Esophagus mucosa (tissue), 1 donor: ENCODE measurements around the gene CNOT11. TPM values are rescaled to one million over a fixed set of nuclear protein-coding genes. Genes with fewer than 3 reads are reported as not detected.
A peak's percentile ranks its signal among the peaks of the same experiment; 100 is the strongest.
"Not testable (repeated sequence)": the region's sequence is repeated elsewhere in the genome, so short reads cannot be mapped to it uniquely, and the experiment has no call there.

Experiments used
- ATAC-seq: fragments of 200-7000 bp; cut with Tn5 transposase; one replicate; pipeline ENCODE4 v1.9.1; 2020
- total RNA-seq: library from RNA; stranded (reverse); gene quantifications from one replicate; pipeline ENCODE4 v1.2.4, GENCODE V29; 2023
- donor health status: DM: yes; HTN: yes; CAD: no.

The CNOT11 gene
- total RNA-seq, 1 donor from 2014 or later: 50.0 TPM

GRCh38 chr2:101248756-101249155, 3.9 kb upstream of the CNOT11 start:
- ATAC-seq: not testable (repeated sequence)

DNA sequence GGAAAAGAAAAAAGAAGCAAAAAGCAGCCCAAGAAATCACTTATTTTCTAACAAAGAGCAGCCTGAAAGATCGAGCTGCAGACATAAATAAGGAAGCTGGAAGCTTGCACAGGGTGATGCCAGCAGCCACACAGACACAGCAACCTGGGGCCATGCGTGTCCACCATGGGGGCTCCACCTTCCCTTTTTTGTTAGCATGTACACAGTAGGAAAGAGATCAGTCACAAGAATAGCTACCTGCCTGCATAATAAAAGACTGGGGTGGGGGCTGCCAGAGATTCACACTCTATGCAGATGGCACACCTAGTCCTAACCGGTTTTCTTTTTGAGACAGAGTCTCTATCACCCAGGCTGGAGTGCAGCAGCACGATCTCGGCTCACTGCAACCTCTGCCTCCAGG, 2.9 kb upstream of the CNOT11 start:
- ATAC-seq: no peak

GRCh38 chr2:101251246-101251781, 1.4 kb upstream of the CNOT11 start:
- not testable (repeated sequence) for ATAC-seq

DNA sequence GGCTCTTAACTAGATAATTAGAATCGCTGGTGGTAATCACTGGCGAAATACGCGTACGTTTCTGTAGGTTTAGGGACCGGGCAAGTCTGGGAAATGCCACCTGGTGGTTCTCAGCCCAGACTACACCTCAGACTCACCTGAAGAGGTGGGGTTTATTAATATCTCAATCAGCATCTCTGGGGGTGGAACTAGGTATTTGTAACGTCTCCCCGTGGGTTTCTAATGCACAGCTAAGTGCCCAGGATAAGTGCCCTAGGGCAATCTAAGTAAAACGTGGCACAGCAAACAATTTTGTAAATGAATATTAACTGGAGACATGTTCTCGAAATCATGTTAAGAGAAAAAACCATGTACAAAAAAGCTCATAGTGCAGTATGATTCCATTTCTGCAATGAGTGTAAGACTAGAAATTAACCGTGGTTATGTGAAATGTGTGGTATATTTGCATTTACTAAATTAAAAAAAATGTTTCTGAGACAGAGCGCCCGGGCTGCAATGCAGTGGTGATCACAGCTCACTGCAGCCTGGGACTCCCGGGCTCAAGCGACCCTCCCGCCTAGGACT, 760 bp upstream of the CNOT11 start:
- ATAC-seq: peak; percentile 65

DNA sequence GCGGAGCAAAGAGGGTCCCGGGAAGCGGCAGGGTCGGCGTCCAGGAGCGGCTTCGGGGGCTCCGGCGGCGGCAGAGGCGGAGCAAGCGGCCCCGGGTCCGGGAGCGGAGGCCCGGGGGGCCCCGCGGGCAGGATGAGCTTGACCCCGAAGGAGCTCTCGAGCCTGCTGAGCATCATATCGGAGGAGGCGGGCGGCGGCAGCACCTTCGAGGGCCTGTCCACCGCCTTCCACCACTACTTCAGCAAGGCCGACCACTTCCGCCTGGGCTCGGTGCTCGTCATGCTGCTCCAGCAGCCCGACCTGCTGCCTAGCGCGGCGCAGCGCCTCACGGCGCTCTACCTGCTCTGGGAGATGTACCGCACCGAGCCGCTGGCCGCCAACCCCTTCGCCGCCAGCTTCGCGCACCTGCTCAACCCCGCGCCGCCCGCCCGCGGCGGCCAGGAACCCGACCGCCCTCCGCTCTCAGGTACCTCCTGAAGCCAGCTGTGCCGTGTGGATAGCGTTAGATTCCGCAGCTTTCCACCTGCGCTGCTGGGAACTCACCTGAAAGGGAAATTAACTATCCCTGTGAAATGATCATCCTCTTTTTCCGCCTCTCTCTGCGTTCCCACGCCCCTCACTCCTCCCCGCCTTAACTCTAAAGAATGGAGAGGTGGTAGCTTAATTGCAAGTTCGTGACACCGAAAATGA, 472 bp downstream of the CNOT11 start:
- ATAC-seq: peak; percentile 81

GRCh38 chr2:101253703-101254450, 1.2 kb downstream of the CNOT11 start:
- ATAC-seq: no peak

GRCh38 chr2:101255501-101255900, 2.8 kb downstream of the CNOT11 start:
- ATAC-seq: no peak

DNA sequence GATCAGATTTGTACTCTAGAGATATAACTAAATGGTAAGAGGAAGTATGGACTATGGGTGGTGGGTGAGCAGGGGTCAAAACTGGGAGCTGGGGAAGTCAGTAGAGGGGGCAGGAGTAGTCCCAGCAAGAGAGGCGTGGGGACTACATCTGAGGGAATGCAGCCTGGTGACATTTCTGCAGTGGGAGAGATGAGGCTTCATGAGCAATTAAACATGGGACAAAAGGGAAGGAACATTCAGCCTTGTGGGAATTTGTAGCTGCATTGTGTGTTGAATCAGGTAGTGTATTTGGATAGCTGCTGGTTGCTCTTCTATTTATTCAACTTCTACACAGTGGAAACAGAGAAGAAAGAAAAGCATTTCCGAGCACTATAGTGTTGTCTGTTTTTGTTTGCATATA, 3.6 kb downstream of the CNOT11 start:
- ATAC-seq: no peak

GRCh38 chr2:101258804-101259203, 6.1 kb downstream of the CNOT11 start:
- ATAC-seq: no peak

DNA sequence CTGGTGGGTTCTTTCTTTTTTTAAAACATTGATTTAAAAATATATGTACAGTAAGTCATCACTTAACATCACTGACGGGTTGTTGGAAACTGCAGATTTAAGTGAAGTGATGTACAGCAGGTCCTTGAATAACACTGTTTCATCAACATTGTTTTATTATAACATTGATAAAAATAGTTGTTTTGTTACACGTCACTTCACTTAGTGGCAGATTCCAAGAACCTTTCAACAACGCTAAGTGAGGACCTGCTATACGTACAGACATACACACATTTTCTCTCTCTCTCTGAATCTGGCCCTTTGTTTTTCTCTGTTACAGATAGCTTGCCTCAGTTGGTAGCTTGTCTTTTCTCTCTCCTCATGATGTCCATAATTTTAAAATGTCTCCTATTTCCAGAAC, 9.5 kb downstream of the CNOT11 start:
- ATAC-seq: no peak

GRCh38 chr2:101263377-101263800, 10.7 kb downstream of the CNOT11 start:
- no peak for ATAC-seq

DNA sequence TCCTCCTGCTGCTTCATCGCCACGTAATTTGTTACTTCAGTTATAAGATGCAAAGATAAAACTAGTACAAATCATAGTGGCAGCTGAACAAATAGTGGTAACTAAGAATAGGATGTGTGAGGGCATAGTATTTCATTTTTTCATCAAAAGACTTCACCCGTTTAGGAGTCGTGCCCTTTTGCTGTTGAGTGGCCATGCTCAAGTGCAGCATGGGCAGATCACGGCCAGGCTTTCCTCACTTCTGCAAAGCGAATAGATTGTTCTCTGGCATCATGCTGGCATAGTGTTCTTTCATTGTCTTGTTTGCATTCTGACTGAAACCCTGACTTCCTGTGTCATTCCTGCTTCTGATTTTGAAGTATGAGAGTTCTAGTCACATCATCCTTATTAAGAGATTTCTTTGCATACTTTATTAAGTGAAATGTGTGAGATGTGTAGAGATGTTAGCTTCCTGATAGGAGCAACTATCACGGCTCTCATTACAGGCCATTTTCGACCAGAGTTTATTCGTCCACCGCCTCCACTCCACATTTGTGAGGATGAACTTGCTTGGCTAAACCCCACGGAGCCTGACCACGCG, 11.8 kb downstream of the CNOT11 start:
- ATAC-seq: no peak

- ATAC-seq: peak; percentile 89
Observed at GRCh38 chr2:101265893-101266499, 13.3 kb downstream of the CNOT11 start.

DNA sequence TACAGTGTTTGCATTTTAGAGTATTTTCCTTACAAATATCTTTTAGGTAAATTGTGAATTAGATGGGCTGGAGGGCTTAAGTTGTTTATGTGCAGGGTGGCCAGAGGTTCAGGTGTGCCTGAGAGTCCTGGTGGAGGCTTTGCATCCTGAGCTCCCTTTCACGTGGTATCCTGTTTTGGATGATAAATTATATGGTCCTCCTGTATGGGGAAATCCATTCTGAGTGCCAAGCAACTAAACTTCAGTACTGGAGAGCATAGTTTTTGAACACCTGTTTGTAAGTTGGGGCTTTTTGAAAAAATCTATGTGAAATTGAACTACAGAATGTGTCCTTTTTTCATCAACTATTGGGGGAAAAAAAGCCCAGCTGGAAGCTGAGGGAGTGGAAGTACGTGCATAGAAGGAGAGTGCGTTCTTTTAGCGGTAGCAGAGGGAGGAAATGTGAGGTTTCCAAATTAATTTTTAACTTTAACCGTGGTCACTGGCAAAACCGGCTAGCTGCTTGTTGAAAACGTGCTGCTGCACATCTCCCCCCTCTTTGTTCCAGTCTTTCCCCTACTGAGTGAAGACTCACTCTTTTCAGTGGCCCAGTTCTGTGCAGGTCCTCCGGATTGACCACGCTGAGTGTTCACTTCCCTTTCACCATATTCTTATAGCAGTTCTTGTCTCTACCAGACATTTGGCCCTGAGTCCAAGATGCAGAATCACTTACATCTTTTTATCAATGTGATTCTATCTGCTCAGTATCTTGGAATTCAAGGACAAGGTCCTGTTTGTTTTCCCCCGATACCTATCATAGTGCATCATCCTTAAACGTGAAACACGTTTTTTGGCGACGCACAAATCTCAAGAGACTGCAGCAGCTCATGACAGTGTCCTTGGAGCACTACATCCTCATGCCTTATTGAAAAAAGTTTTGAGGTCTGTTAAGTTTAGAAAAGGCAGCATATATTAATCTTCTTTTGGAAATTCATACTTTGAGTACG, 15.3 kb downstream of the CNOT11 start:
- ATAC-seq: no peak

- ATAC-seq: no peak
Observed at GRCh38 chr2:101270700-101271259, 18.1 kb downstream of the CNOT11 start.

DNA sequence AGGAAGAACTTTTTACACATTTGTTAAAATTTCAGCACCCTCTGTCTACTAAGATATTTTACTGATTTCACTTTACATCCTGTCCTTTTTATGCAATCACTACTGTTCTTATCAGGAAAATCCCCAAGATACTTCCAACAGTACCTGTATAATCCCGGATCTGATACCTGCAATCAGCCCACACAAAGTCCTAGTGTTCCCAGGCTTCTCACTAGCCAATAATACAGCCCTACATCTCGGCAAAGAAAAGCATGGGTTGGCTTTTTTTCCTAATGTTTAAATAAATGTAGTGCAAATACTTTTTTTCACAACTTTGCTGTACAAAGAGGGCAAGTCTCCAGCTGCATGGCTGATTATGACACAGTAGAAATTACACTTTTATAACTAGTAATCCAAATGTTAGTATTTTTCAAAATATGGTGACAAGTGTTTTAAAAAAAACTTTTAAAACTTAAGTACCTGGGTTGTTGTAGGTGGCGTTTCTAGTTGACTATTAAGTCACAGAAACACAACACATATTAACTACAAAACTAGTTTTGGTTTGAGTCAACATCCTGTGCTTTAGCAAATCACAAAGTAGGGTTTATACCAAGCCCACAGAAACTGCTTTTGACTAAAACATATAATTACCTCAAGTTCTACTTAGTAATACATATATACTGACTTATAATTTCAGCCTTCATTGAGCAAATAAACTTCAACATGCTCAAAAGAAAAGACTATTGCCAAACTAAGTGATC, 19.5 kb downstream of the CNOT11 start:
- no peak for ATAC-seq

DNA sequence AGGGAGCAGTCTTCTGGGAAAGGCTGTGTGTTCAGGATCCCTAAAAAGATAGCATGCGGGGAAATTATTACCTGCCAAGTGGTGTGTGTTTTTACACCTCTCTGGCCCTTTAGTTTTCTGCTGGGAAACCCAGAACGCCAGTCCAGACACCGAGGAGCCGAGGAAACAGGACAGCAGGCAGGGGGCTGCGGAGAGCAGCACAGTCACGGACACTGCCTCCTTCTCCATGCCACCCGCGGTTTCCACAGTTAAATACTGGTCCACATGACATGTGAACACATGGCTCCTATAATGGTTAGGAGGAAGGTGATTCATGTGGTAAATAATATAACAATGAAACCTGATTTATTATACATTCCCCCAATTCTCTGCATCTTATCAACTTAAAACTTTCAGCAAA, 20.4 kb downstream of the CNOT11 start:
- peak; percentile 21 for ATAC-seq

GRCh38 chr2:101274142-101274541, 21.5 kb downstream of the CNOT11 start:
- ATAC-seq: no peak

- ATAC-seq: peak; percentile 58
Observed at GRCh38 chr2:101277111-101277510, 24.4 kb downstream of the CNOT11 start.

DNA sequence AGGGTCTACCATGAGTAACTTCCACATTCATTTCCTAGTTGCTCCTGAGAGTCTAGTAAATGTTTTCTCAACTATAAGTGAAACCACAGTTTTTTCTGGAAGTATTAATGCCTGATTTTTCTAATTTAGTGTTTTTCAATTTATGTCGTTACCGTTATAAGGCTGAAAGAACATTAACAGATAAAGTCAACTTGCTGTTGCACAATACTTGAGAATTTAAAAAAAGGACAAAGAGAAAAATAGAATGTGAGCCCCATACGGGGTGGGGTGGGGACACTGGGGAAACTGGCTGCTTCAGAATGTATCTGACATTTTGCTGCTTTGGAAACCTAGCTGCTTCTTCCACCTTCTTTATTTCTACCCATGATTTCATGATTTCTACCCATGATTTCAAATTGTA, 26.2 kb downstream of the CNOT11 start:
- no peak for ATAC-seq
